Gastroesophageal sphincter (tissue), 4 donors: ENCODE measurements around the gene WNT10A. TPM values are rescaled to one million over a fixed set of nuclear protein-coding genes. Genes with fewer than 3 reads are reported as not detected.

ENCODE experiments used
- ATAC-seq: fragments of 150-250 bp; one replicate; pipeline ENCODE4 v1.9.1; 2016; ENCODE audit warnings: mild to moderate bottlenecking, moderate library complexity
- H3K27ac ChIP-seq, 4 donors: fragments of 200-600 bp; sonication (generic) in 3 of 4; 1 replicate in 3 of 4; 2 replicates in 1 of 4; pipeline ENCODE4 v1.5.1; 2016 to 2019
- H3K27me3 ChIP-seq: fragments of 200-600 bp; sonication (generic); one replicate; pipeline ENCODE4 v1.5.1; 2019
- H3K36me3 ChIP-seq, 2 donors: fragments of 200-600 bp; sonication (generic); one replicate each; pipeline ENCODE4 v1.5.1; 2019; ENCODE audit warnings: control low read depth in 1 of 2
- H3K4me1 ChIP-seq, 3 donors: fragments of 200-600 bp; sonication (generic); 1 replicate in 2 of 3; 2 replicates in 1 of 3; pipeline ENCODE4 v1.5.1; 2016 to 2019; ENCODE audit warnings: control low read depth in 2 of 3
- H3K4me3 ChIP-seq, 2 donors: fragments of 200-600 bp; sonication (generic); one replicate each; pipeline ENCODE4 v1.5.1; 2019; ENCODE audit warnings: mild to moderate bottlenecking in 1 of 2, moderate library complexity in 1 of 2
- H3K9me3 ChIP-seq, 3 donors: fragments of 200-600 bp; sonication (generic); one replicate each; pipeline ENCODE4 v1.5.1; 2017 to 2019; ENCODE audit warnings: control low read depth in 2 of 3
- CTCF ChIP-seq, 4 experiments: fragments of 200-600 bp in 2 of 4; fragments of 450-650 bp in 2 of 4; sonication (generic) in 1 of 4; IDR thresholded peaks; one replicate each; pipeline ENCODE4 v1.5.1; 2017 to 2019; ENCODE audit warnings: antibody characterized with exemption in 4 of 4, mild to moderate bottlenecking in 2 of 4, moderate library complexity in 2 of 4
- EP300 ChIP-seq: sonication (generic); formaldehyde crosslinking; IDR thresholded peaks from one replicate; pipeline ENCODE4 v1.6.1; 2017; ENCODE audit warnings: antibody characterized with exemption, mild to moderate bottlenecking
- POLR2A ChIP-seq, 2 donors: fragments of 450-650 bp; IDR thresholded peaks; one replicate each; pipeline ENCODE4 v1.6.1; 2017; ENCODE audit warnings: antibody characterized with exemption in 2 of 2, mild to moderate bottlenecking in 2 of 2, moderate library complexity in 1 of 2
- POLR2AphosphoS5 ChIP-seq: sonication (generic); formaldehyde crosslinking; IDR thresholded peaks from one replicate; pipeline ENCODE4 v1.6.1; 2017; ENCODE audit warnings: antibody characterized with exemption
- WGBS, 2 donors: methylation state at CpG; one replicate each; pipeline ENCODE4 v1.1.5; 2018; ENCODE audit warnings: low coverage in 1 of 2; 5-methylcytosine and 5-hydroxymethylcytosine counted together
- total RNA-seq, 4 donors: library from RNA; depleted of rRNA; stranded (reverse); fragments of >200 nt; gene quantifications; one replicate each; pipeline ENCODE4 v1.1.0, GENCODE V29; 2016

The WNT10A gene
- total RNA-seq, 4 donors from 2014 or later: not detected

- Histone ChIP-seq H3K27me3 (peaks cover 83% of the 10 kb centered on the region), H3K36me3 (no peaks in the 10 kb centered on the region), H3K27ac (no peak overlapping the region), H3K4me1 (peaks cover 0 to 45% (median 21%) of the 10 kb centered on the region in 3 donors), H3K4me3 (no peak overlapping the region), H3K9me3 (no peaks in the 10 kb centered on the region)
- WGBS, 2 donors: 50% methylated on average over 2 of the region's 3 CpGs; no CpG with 5 or more reads in 1 of the 2 donors
- TF ChIP-seq EP300: no peak
- no peak for ATAC-seq
These were observed 14.7 kb downstream of the WNT10A start for GRCh38 chr2:218895326-218895725.

GRCh38 chr2:218895759-218896500 is 15.3 kb downstream of the WNT10A start:
- peaks cover 89% of the 10 kb centered on the region for H3K27me3 ChIP-seq
- no peak overlapping the region for H3K4me3 ChIP-seq
- no peaks in the 10 kb centered on the region for H3K36me3 ChIP-seq
- H3K27ac ChIP-seq: no peak overlapping the region
- no peaks in the 10 kb centered on the region for H3K9me3 ChIP-seq
- no peak for ATAC-seq
- 42 to 47% methylated on average over 4 to 8 of the region's 8 CpGs for WGBS, 2 donors
- H3K4me1 ChIP-seq: peaks cover 0 to 45% (median 21%) of the 10 kb centered on the region in 3 donors
- TF ChIP-seq POLR2A (IDR thresholded peaks at IDR 0.05) (no peak), EP300 (no peak), CTCF (IDR thresholded peaks at IDR 0.05) (no peak), POLR2AphosphoS5 (no peak)

GRCh38 chr2:218896501-218897393 is 16.1 kb downstream of the WNT10A start:
- Histone ChIP-seq H3K27ac (no peak overlapping the region), H3K4me1 (peaks cover 0 to 45% (median 21%) of the 10 kb centered on the region in 3 donors), H3K36me3 (no peaks in the 10 kb centered on the region), H3K9me3 (no peaks in the 10 kb centered on the region), H3K27me3 (peaks cover 98% of the 10 kb centered on the region), H3K4me3 (peak overlapping the region in 1 of 2 donors; percentile 10)
- TF ChIP-seq POLR2A (IDR thresholded peaks at IDR 0.05): no peak
- TF ChIP-seq POLR2AphosphoS5: no peak
- TF ChIP-seq EP300: no peak
- no peak for TF ChIP-seq CTCF (IDR thresholded peaks at IDR 0.05)
- ATAC-seq: no peak
- WGBS, 2 donors: 0 to 4% methylated on average over 2 to 5 of the region's 40 CpGs

- no peak for TF ChIP-seq EP300
- TF ChIP-seq POLR2AphosphoS5: no peak
- no peak for TF ChIP-seq POLR2A (IDR thresholded peaks at IDR 0.05)
- no peak for TF ChIP-seq CTCF (IDR thresholded peaks at IDR 0.05)
- H3K4me1 ChIP-seq: peaks cover 0 to 42% (median 21%) of the 10 kb centered on the region in 3 donors
- peak; percentile 6 for ATAC-seq
- H3K27ac ChIP-seq: no peak overlapping the region
- H3K4me3 ChIP-seq: peak overlapping the region in 1 of 2 donors; percentile 10
- peaks cover 100% of the 10 kb centered on the region for H3K27me3 ChIP-seq
- H3K9me3 ChIP-seq: no peaks in the 10 kb centered on the region
- 3 to 6% methylated on average over 5 to 17 of the region's 34 CpGs for WGBS, 2 donors
- no peaks in the 10 kb centered on the region for H3K36me3 ChIP-seq
These were observed 16.9 kb downstream of the WNT10A start for GRCh38 chr2:218897394-218898108.
